GM18861 (cell line): ENCODE results near the gene ASIC2.

Experiments
- ATAC-seq: cut with Tn5 transposase; IDR thresholded peaks from one replicate; pipeline ENCODE4 v1.9.1; 2021; ENCODE audit not compliant: unreplicated experiment

Gene ASIC2

GRCh38 chr17:33079201-33079600, 213.9 kb downstream of the ASIC2 start:
- ATAC-seq: no peak

GRCh38 chr17:33076979-33077378, 216.1 kb downstream of the ASIC2 start:
- no peak for ATAC-seq

- no peak for ATAC-seq
Observed at GRCh38 chr17:33073416-33073815, 219.7 kb downstream of the ASIC2 start.

- ATAC-seq: no peak
Observed at GRCh38 chr17:33072421-33073161, 220.5 kb downstream of the ASIC2 start.

- ATAC-seq: no peak
Observed at GRCh38 chr17:33071656-33072055, 221.4 kb downstream of the ASIC2 start.

- ATAC-seq: no peak
Observed at GRCh38 chr17:33057564-33057963, 235.5 kb downstream of the ASIC2 start.

GRCh38 chr17:33056399-33057146, 236.5 kb downstream of the ASIC2 start:
- ATAC-seq: no peak

GRCh38 chr17:33055746-33056145, 237.3 kb downstream of the ASIC2 start:
- ATAC-seq: no peak

- no peak for ATAC-seq
Observed at GRCh38 chr17:33055171-33055611, 237.9 kb downstream of the ASIC2 start.

- ATAC-seq: no peak
Observed at GRCh38 chr17:33054412-33054811, 238.7 kb downstream of the ASIC2 start.

GRCh38 chr17:33053676-33054075, 239.4 kb downstream of the ASIC2 start:
- ATAC-seq: no peak

- no peak for ATAC-seq
Observed at GRCh38 chr17:33052856-33053255, 240.2 kb downstream of the ASIC2 start.

GRCh38 chr17:33050611-33051140, 242.4 kb downstream of the ASIC2 start:
- no peak for ATAC-seq

GRCh38 chr17:33049781-33050414, 243.2 kb downstream of the ASIC2 start:
- no peak for ATAC-seq

- ATAC-seq: no peak
Observed at GRCh38 chr17:33046361-33047255, 246.5 kb downstream of the ASIC2 start.

GRCh38 chr17:33045216-33045615, 247.9 kb downstream of the ASIC2 start:
- ATAC-seq: no peak

- ATAC-seq: no peak
Observed at GRCh38 chr17:33044771-33045170, 248.3 kb downstream of the ASIC2 start.

- no peak for ATAC-seq
Observed at GRCh38 chr17:33040461-33040860, 252.6 kb downstream of the ASIC2 start.

GRCh38 chr17:33039874-33040273, 253.2 kb downstream of the ASIC2 start:
- ATAC-seq: no peak

- no peak for ATAC-seq
Observed at GRCh38 chr17:33038740-33039139, 254.4 kb downstream of the ASIC2 start.

- ATAC-seq: no peak
Observed at GRCh38 chr17:33033176-33033575, 259.9 kb downstream of the ASIC2 start.
